Brain microvascular endothelial cell (primary cell): ENCODE data around the gene ANO10.

Source experiments
- DNase-seq: peaks from one replicate; pipeline ENCODE4 v3.0.0-alpha.2; 2020
- H3K27ac ChIP-seq: fragments of 250-450 bp; sonication (Bioruptor Pico); 2 replicates; pipeline ENCODE4 v1.5.1; 2020; ENCODE audit warnings: mild to moderate bottlenecking, moderate library complexity
- H3K27me3 ChIP-seq: fragments of 250-450 bp; sonication (Bioruptor Pico); replicated peaks from 2 replicates; pipeline ENCODE4 v1.5.1; 2020; ENCODE audit warnings: mild to moderate bottlenecking
- H3K36me3 ChIP-seq: fragments of 250-450 bp; sonication (Bioruptor Pico); replicated peaks from 2 replicates; pipeline ENCODE4 v1.5.1; 2020; ENCODE audit warnings: mild to moderate bottlenecking
- H3K4me3 ChIP-seq: 2 replicates; pipeline ENCODE4 v1.5.1; 2011; ENCODE audit warnings: low read depth, mild to moderate bottlenecking, control low read depth, low read length, moderate library complexity
- in situ Hi-C: cut with HindIII; loops from 2 replicates; pipeline ENCODE4 v1.10.0; 2017; ENCODE audit warnings: low sequenced_read_pairs, low pct_ligation_motif_present
- TF ChIP-seq, protein P1 (sequence below): IDR thresholded peaks from 2 replicates; pipeline ENCODE4 v1.5.1; 2011; ENCODE audit warnings: low read depth, mild to moderate bottlenecking, moderate library complexity, low read length, control low read depth, inconsistent platforms; ENCODE audit errors: missing control alignments

The ANO10 gene

DNA sequence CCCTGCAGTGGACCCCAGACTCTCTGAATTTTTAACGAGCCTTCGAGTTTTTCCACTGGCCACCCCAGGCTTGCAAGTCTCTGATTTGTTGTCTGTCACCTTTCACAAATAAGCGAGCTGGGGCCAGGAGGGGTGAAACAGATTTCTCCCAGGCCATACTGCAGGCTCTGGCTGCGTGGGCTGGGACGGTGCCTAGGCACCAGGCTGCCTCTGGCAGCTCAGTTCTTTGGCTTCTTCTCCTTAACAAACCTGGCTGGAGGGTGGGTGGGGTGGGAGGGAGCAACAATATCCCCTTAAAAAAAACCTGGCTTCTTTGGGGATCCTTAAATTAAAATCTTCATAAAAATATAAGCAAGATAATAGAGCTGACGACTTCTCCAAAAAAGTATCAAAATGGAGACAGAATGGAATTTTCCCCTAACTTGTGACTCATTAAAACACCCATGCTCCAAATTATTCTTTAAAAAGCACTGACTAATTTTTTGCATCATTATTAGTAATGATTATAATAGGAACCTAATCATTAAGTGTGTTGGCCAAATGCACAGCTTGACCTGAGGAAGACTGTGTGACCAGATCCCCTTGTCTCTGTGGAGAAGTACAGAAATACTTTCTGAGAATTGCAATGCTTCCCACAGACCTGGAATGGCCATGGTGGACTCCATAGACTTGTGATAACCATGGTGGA is 251.4 kb downstream of the ANO10 start:
- no peak overlapping the region for H3K27ac ChIP-seq
- in situ Hi-C loops = no loop called here
- H3K36me3 ChIP-seq = no peaks in the 10 kb centered on the region
- no peak overlapping the region for H3K4me3 ChIP-seq
- H3K27me3 ChIP-seq = no peaks in the 10 kb centered on the region
- no peak for DNase-seq
- TF ChIP-seq, protein P1, sequence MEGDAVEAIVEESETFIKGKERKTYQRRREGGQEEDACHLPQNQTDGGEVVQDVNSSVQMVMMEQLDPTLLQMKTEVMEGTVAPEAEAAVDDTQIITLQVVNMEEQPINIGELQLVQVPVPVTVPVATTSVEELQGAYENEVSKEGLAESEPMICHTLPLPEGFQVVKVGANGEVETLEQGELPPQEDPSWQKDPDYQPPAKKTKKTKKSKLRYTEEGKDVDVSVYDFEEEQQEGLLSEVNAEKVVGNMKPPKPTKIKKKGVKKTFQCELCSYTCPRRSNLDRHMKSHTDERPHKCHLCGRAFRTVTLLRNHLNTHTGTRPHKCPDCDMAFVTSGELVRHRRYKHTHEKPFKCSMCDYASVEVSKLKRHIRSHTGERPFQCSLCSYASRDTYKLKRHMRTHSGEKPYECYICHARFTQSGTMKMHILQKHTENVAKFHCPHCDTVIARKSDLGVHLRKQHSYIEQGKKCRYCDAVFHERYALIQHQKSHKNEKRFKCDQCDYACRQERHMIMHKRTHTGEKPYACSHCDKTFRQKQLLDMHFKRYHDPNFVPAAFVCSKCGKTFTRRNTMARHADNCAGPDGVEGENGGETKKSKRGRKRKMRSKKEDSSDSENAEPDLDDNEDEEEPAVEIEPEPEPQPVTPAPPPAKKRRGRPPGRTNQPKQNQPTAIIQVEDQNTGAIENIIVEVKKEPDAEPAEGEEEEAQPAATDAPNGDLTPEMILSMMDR = no peak

DNA sequence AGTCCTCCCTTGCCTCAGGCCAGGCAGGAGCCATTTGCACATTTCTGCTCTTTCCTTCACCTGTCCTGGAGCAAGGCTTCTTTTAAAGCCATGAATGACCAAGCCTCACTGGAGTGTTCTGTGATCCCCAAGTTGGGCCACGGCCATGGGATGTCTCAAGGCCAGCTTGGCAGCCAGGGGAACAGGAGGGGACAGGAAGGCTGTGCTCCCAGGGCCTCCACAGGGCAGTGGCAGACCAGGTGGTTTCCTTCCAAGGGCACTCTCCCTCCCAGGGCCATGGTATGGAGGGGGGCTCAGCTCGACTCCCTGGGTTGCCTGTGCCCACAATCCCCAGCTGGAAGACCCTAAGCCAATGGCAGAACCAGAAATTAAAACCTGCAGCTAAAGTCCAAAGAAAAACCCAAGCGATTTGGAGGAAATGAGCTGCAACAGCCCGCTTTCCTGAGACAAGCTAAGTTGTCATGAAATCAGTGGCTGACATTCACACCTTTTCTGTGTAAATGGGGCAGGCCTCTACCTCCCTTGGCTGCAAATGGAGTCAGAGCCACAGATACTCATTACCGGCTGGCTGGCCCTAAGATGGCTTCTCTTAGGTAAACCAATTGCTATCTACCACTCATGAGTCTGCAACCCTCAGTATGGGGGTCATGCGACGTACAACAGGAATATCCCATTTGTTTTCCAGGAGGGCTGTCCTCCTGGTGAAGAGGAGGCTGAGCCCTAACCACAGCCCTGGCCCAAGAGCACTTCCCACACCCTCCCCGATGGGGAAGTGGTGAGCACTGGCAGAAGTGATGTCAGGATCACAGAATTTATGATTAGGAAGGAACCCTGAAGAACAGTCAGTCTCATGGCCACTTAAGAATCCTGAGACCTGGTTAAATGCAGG is 252.2 kb downstream of the ANO10 start:
- DNase-seq = no peak
- in situ Hi-C loops = no loop called here
- no peaks in the 10 kb centered on the region for H3K27me3 ChIP-seq
- H3K36me3 ChIP-seq = no peaks in the 10 kb centered on the region
- TF ChIP-seq, protein P1 = no peak
- no peak overlapping the region for H3K27ac ChIP-seq
- H3K4me3 ChIP-seq = no peak overlapping the region

DNA sequence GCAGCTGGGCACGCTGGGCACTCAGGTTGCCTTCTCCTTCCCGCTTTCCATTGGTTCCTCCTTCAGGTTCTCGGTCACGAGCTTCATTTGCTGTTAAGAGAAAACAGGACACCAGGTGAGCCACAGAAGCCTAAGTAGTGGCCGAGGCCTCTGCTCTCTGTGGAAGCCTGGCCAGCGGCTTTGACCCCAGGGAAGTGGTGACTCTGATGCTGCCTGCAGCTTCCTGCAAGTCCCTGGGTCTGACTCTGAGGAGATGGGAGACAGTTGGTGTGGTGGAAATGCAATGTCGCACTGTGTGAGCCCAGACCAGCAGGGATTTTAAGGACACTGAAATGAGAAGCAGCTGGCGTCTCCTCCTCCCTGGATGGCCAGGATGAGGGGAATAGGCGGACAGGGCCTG is 254.9 kb downstream of the ANO10 start:
- in situ Hi-C loops = no loop called here
- Histone ChIP-seq H3K27me3 (no peaks in the 10 kb centered on the region), H3K27ac (no peak overlapping the region), H3K4me3 (no peak overlapping the region), H3K36me3 (no peaks in the 10 kb centered on the region)
- DNase-seq = no peak
- TF ChIP-seq, protein P1 = no peak

DNA sequence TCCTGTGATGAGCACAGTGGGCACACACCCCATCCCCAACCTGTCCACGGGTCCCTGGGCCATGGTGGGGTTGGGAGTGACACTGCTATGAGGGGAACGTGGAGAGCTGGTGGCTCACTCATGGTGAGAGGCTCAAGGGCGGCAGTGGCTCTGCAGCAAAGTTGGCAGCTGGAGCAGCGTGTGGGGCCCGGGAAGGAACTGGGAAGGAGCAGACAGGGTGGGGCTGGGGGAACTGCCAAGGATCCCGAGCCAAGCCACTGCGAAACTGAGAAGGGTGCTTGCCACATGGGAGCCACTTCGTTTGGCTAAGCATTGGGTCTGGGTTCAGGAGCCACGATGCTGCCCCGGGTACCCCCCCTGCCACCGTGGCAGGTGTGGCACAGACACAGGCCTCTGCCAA is 255.3 kb downstream of the ANO10 start:
- in situ Hi-C loops = no loop called here

DNA sequence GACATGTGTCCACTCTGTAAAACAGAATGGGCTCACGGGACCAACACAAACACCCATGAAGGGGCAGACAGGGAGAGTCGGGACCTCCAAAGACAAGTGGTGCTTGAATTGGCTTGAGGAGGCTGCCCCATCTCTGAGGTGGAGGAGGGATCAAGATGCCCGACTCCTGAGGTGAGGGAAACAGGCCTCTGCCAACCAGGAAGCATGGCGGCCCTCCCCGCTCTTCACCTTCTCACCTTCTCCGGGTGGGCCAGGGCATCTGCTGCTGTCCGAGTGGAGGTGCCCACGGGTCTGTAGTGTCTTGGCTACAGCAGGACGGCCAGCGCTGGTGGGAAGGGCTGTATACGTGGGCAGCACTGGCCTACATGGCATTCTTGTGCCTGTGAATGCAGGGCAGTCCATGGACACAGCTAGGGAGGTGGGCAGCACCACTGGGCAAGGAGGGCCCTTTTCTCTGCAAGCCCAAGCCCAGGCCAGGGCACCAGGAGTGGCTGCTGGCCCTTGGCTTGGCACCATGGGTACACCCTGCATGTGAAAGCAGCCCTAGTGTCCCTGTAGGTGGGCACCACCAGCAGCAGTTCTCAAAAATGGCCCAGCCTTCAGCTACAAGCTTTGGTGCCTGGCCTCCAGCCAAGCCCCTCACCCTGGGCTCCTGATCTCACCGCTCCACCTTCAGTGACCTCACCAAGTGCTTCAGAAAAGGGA is 256.1 kb downstream of the ANO10 start:
- no peak overlapping the region for H3K4me3 ChIP-seq
- H3K36me3 ChIP-seq = no peaks in the 10 kb centered on the region
- in situ Hi-C loops = no loop called here
- H3K27me3 ChIP-seq = no peaks in the 10 kb centered on the region
- TF ChIP-seq, protein P1 = no peak
- no peak overlapping the region for H3K27ac ChIP-seq
- DNase-seq = no peak

More for the DNA sequence above, 255.3 kb downstream of the ANO10 start:
- no peak overlapping the region for H3K27ac ChIP-seq
- no peaks in the 10 kb centered on the region for H3K27me3 ChIP-seq
- no peak overlapping the region for H3K4me3 ChIP-seq
- no peaks in the 10 kb centered on the region for H3K36me3 ChIP-seq
- TF ChIP-seq, protein P1 = no peak
- no peak for DNase-seq
